OCI-LY1 (cell line): Measurements from ENCODE around the gene KDM4B.

Experiments
- EZH2 ChIP-seq: fragments of 200-600 bp; sonication (generic), shearing (Covaris generic); IDR thresholded peaks from 2 replicates; pipeline ENCODE4 v1.8.0; 2017; ENCODE audit warnings: borderline replicate concordance, mixed run types, mild to moderate bottlenecking, antibody characterized with exemption, low read length, moderate library complexity, mixed read lengths
- TF ChIP-seq, protein P1 (sequence below): fragments of 200-600 bp; sonication (generic), shearing (Covaris generic); IDR thresholded peaks from 2 replicates; pipeline ENCODE4 v1.5.1; 2017; ENCODE audit warnings: mild to moderate bottlenecking, antibody characterized with exemption, low read length, moderate library complexity, mixed read lengths

DNA sequence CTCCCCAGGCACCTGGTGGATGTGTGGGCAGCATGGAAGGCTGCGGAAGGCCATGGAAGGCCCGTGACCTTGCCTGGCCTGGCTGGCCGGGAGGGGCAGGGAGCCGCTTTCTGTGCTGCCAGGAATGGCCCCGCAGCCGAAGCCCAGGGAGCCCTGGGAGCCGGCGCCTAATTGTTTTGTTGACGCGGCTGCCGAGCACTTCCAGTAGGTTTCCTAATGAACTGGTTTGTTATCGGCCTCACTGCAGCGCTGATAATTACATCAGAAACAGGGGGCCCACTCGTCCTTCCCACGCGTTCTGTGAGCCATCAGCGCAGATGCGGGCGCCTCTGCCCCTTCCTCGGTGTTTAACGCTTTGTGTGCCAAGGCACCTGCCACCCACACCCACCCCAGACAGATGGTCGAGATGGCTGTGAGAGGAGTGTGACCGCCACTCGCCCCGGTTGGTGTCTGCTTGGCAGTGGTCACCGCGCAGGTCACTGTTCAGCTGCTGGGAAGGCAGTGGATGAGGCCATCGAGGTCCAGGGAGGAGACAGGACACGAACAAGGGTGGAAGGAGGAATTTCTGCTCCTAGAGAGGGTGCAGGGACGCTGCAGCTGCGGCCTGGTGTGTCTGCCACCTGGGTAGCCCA lies 124.5 kb downstream of the KDM4B start:
- TF ChIP-seq, protein P1, sequence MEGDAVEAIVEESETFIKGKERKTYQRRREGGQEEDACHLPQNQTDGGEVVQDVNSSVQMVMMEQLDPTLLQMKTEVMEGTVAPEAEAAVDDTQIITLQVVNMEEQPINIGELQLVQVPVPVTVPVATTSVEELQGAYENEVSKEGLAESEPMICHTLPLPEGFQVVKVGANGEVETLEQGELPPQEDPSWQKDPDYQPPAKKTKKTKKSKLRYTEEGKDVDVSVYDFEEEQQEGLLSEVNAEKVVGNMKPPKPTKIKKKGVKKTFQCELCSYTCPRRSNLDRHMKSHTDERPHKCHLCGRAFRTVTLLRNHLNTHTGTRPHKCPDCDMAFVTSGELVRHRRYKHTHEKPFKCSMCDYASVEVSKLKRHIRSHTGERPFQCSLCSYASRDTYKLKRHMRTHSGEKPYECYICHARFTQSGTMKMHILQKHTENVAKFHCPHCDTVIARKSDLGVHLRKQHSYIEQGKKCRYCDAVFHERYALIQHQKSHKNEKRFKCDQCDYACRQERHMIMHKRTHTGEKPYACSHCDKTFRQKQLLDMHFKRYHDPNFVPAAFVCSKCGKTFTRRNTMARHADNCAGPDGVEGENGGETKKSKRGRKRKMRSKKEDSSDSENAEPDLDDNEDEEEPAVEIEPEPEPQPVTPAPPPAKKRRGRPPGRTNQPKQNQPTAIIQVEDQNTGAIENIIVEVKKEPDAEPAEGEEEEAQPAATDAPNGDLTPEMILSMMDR = no peak
- TF ChIP-seq EZH2 = no peak
